ENCODE measurements around the gene UBL4B.

- no peak for TF ChIP-seq CTCF (IDR thresholded peaks at IDR 0.05)
- TF ChIP-seq POLR2A (IDR thresholded peaks at IDR 0.05) = no peak
Observed at GRCh38 chr1:110091381-110091780, 20.9 kb upstream of the UBL4B start.

Measured in right lobe of liver (tissue), 4 donors.